H9 (cell line): ENCODE data around the gene OR5AC2. TPM values are rescaled to one million over a fixed set of nuclear protein-coding genes. Genes with fewer than 3 reads are reported as not detected.

Experiments
- DNase-seq: peaks from one replicate; pipeline ENCODE4 v3.0.0-alpha.2; 2017
- H2AFZ ChIP-seq: one replicate; pipeline ENCODE4 v1.6.1; 2013; ENCODE audit warnings: mild to moderate bottlenecking, low read length, control low read depth, moderate library complexity
- H2AK5ac ChIP-seq: 2 replicates; pipeline ENCODE4 v1.6.1; 2013; ENCODE audit warnings: low read length, control low read depth, mixed read lengths; ENCODE audit not compliant: insufficient read length
- H2BK120ac ChIP-seq: one replicate; pipeline ENCODE4 v1.6.1; 2013; ENCODE audit warnings: low read depth, mild to moderate bottlenecking, low read length, control low read depth, inconsistent platforms; ENCODE audit not compliant: poor library complexity, severe bottlenecking
- H2BK12ac ChIP-seq: 2 replicates; pipeline ENCODE4 v1.6.1; 2013; ENCODE audit warnings: low read length, control low read depth, mixed read lengths, low read depth; ENCODE audit not compliant: insufficient read length
- H2BK15ac ChIP-seq: 2 replicates; pipeline ENCODE4 v1.6.1; 2013; ENCODE audit warnings: low read depth, low read length, control low read depth
- H2BK20ac ChIP-seq: one replicate; pipeline ENCODE4 v1.6.1; 2013; ENCODE audit warnings: low read depth, mild to moderate bottlenecking, low read length, control low read depth, inconsistent platforms; ENCODE audit not compliant: poor library complexity, severe bottlenecking
- H2BK5ac ChIP-seq: 2 replicates; pipeline ENCODE4 v1.6.1; 2013; ENCODE audit warnings: low read length, control low read depth, mixed read lengths; ENCODE audit not compliant: insufficient read length
- H3K14ac ChIP-seq: 2 replicates; pipeline ENCODE4 v1.6.1; 2013; ENCODE audit warnings: low read length, control low read depth; ENCODE audit not compliant: insufficient read depth
- H3K18ac ChIP-seq: 2 replicates; pipeline ENCODE4 v1.6.1; 2013; ENCODE audit warnings: low read depth, mild to moderate bottlenecking, mixed read lengths, low read length, control low read depth; ENCODE audit not compliant: insufficient read length
- H3K23ac ChIP-seq: 2 replicates; pipeline ENCODE4 v1.6.1; 2013; ENCODE audit warnings: low read length, control low read depth, mixed read lengths, low read depth; ENCODE audit not compliant: insufficient read length
- H3K23me2 ChIP-seq: 2 replicates; pipeline ENCODE4 v1.6.1; 2013; ENCODE audit warnings: low read depth, mild to moderate bottlenecking, mixed read lengths, low read length, control low read depth; ENCODE audit not compliant: insufficient read length, poor library complexity, severe bottlenecking
- H3K27ac ChIP-seq: 2 replicates; pipeline ENCODE4 v1.5.1; 2013; ENCODE audit warnings: low read length, control low read depth, mixed read lengths, low read depth; ENCODE audit not compliant: insufficient read length
- H3K27me3 ChIP-seq: 2 replicates; pipeline ENCODE4 v1.6.1; 2013; ENCODE audit warnings: low read length, control low read depth, inconsistent platforms; ENCODE audit not compliant: insufficient read depth
- H3K4ac ChIP-seq: 2 replicates; pipeline ENCODE4 v1.6.1; 2013; ENCODE audit warnings: low read depth, mild to moderate bottlenecking, control low read depth, inconsistent platforms, low read length, moderate library complexity
- H3K4me1 ChIP-seq: 2 replicates; pipeline ENCODE4 v1.6.1; 2013; ENCODE audit warnings: low read length, control low read depth, inconsistent platforms; ENCODE audit not compliant: insufficient read depth
- H3K4me2 ChIP-seq: 2 replicates; pipeline ENCODE4 v1.6.1; 2013; ENCODE audit warnings: low read length, control low read depth, mixed read lengths; ENCODE audit not compliant: insufficient read length, insufficient read depth
- H3K56ac ChIP-seq: 2 replicates; pipeline ENCODE4 v1.6.1; 2013; ENCODE audit warnings: low read depth, mild to moderate bottlenecking, mixed read lengths, low read length, control low read depth; ENCODE audit not compliant: insufficient read length
- H3K79me1 ChIP-seq: 2 replicates; pipeline ENCODE4 v1.6.1; 2013; ENCODE audit warnings: low read depth, mild to moderate bottlenecking, moderate library complexity, low read length, control low read depth, inconsistent platforms; ENCODE audit not compliant: insufficient read depth, poor library complexity, severe bottlenecking
- H3K79me2 ChIP-seq: 2 replicates; pipeline ENCODE4 v1.6.1; 2013; ENCODE audit warnings: low read length, control low read depth, inconsistent platforms; ENCODE audit not compliant: insufficient read depth
- H3K9ac ChIP-seq: 2 replicates; pipeline ENCODE4 v1.6.1; 2013; ENCODE audit warnings: low read length, control low read depth, mixed read lengths; ENCODE audit not compliant: insufficient read length; ENCODE audit errors: extremely low read depth
- H3K9me3 ChIP-seq: one replicate; pipeline ENCODE4 v1.6.1; 2013; ENCODE audit warnings: low read depth, low read length, inconsistent platforms; ENCODE audit not compliant: control insufficient read depth
- H3T11ph ChIP-seq: one replicate; pipeline ENCODE4 v1.6.1; 2013; ENCODE audit warnings: mild to moderate bottlenecking, low read length, control low read depth, inconsistent platforms
- H4K20me1 ChIP-seq: one replicate; pipeline ENCODE4 v1.6.1; 2013; ENCODE audit not compliant: control insufficient read depth, insufficient read length, insufficient read depth
- H4K5ac ChIP-seq: 2 replicates; pipeline ENCODE4 v1.6.1; 2013; ENCODE audit warnings: low read depth, mild to moderate bottlenecking, mixed read lengths, low read length, control low read depth; ENCODE audit not compliant: insufficient read length
- H4K8ac ChIP-seq: replicated peaks from 2 replicates; pipeline ENCODE4 v1.6.1; 2013; ENCODE audit warnings: low read length, control low read depth, mixed read lengths, low read depth; ENCODE audit not compliant: insufficient read length
- H4K91ac ChIP-seq: 2 replicates; pipeline ENCODE4 v1.6.1; 2013; ENCODE audit warnings: low read depth, mild to moderate bottlenecking, moderate library complexity, mixed read lengths, low read length, control low read depth; ENCODE audit not compliant: insufficient read length
- H3K27ac Mint-ChIP-seq, 3 experiments: 2 replicates in 2 of 3; 3 replicates in 1 of 3; pipeline ENCODE4 v1.8.0; 2020 to 2021; ENCODE audit warnings: mixed read lengths in 3 of 3, mild to moderate bottlenecking in 1 of 3, moderate library complexity in 1 of 3
- H3K27me3 Mint-ChIP-seq: 2 replicates; pipeline ENCODE4 v1.8.0; 2021; ENCODE audit warnings: low read depth, mild to moderate bottlenecking, moderate library complexity, mixed read lengths
- H3K36me3 Mint-ChIP-seq, 3 experiments: 2 replicates in 2 of 3; 3 replicates in 1 of 3; pipeline ENCODE4 v1.8.0; 2020 to 2021; ENCODE audit warnings: low read depth in 3 of 3, mixed read lengths in 3 of 3; ENCODE audit not compliant: insufficient read depth in 1 of 3
- H3K4me1 Mint-ChIP-seq, 2 experiments: 2 replicates each; pipeline ENCODE4 v1.8.0; 2020; ENCODE audit warnings: mixed read lengths in 2 of 2
- H3K4me3 Mint-ChIP-seq, 2 experiments: 2 replicates in 1 of 2; 3 replicates in 1 of 2; pipeline ENCODE4 v1.8.0; 2020 to 2021; ENCODE audit warnings: mild to moderate bottlenecking in 2 of 2, mixed read lengths in 2 of 2, moderate library complexity in 1 of 2
- H3K9me3 Mint-ChIP-seq, 2 experiments: 2 replicates in 1 of 2; 3 replicates in 1 of 2; pipeline ENCODE4 v1.8.0; 2020; ENCODE audit warnings: mild to moderate bottlenecking in 2 of 2, mixed read lengths in 2 of 2, moderate library complexity in 1 of 2
- WGBS: extraction: QIAGEN DNeasy Blood & Tissue Kit; methylation state at CpG from one replicate; pipeline ENCODE4 v1.1.7; 2013; ENCODE audit warnings: missing lambda C conversion rate, low lambda C conversion rate, mixed read lengths; ENCODE audit not compliant: insufficient read length; ENCODE audit errors: extremely low coverage; 5-methylcytosine and 5-hydroxymethylcytosine counted together
- total RNA-seq: library from RNA; stranded (reverse); gene quantifications from 2 replicates; pipeline ENCODE4 v1.2.1, GENCODE V29; 2021
- TF ChIP-seq, protein P1 (sequence below): fragments of 200-600 bp; sonication (generic); conservative IDR thresholded peaks from 3 replicates; pipeline ENCODE4 v1.8.0; 2021; ENCODE audit warnings: antibody characterized with exemption, mild to moderate bottlenecking

The OR5AC2 gene
- total RNA-seq, 1 experiment from 2014 or later: not detected

DNA sequence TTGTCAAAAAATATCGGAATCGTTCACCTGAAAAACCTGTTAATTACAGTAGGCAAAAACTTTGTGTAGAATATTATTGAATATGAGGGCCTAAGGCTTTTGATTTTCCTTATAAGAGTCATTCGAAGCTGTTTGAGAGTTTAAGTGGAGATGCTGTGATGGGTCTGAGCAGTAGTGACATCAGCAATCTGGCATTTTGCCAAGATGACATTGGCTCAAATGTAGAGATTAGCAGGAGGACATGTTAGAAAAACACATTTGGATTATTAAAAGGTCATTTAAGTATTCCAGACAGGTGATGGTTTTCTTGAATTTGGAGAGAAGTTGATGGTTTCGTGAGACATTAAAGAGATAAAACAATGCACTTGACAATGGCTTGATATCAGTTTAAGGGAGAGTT is 12.9 kb downstream of the OR5AC2 start:
- H3K23ac ChIP-seq: no peak overlapping the region
- no peak overlapping the region for H3K9ac ChIP-seq
- no peaks in the 10 kb centered on the region for H3K79me2 ChIP-seq
- H2BK120ac ChIP-seq: no peak overlapping the region
- no CpG with 5 or more reads among the region's 4 CpGs for WGBS
- no peak overlapping the region for H2BK15ac ChIP-seq
- no peak overlapping the region for H2BK12ac ChIP-seq
- H3K18ac ChIP-seq: no peak overlapping the region
- H3T11ph ChIP-seq: no peak overlapping the region
- no peaks in the 10 kb centered on the region for H3K27me3 ChIP-seq
- no peaks in the 10 kb centered on the region for H4K20me1 ChIP-seq
- no peak overlapping the region for H3K4me2 ChIP-seq
- H2BK20ac ChIP-seq: no peak overlapping the region
- no peaks in the 10 kb centered on the region for H3K9me3 ChIP-seq
- no peaks in the 10 kb centered on the region for H3K79me1 ChIP-seq
- no peaks in the 10 kb centered on the region for H3K9me3 Mint-ChIP-seq
- H3K4me1 Mint-ChIP-seq: 0 out of 4 replicates have a peak, but pooled peaks cover 0 to 2% of the 10 kb centered on the region in 2 experiments
- no peak overlapping the region for H4K5ac ChIP-seq
- no peak overlapping the region for H3K27ac ChIP-seq
- H3K4me3 Mint-ChIP-seq: no peak overlapping the region
- H2BK5ac ChIP-seq: no peak overlapping the region
- no peak overlapping the region for H3K4ac ChIP-seq
- no peaks in the 10 kb centered on the region; a peak in 1 of 7 replicates for H3K36me3 Mint-ChIP-seq
- no peak overlapping the region for H4K8ac ChIP-seq
- no peaks in the 10 kb centered on the region for H3K4me1 ChIP-seq
- no peak overlapping the region for H2AFZ ChIP-seq
- no peaks in the 10 kb centered on the region for H3K27me3 Mint-ChIP-seq
- no peak overlapping the region for H4K91ac ChIP-seq
- DNase-seq: no peak
- no peak overlapping the region for H3K27ac Mint-ChIP-seq
- TF ChIP-seq, protein P1, sequence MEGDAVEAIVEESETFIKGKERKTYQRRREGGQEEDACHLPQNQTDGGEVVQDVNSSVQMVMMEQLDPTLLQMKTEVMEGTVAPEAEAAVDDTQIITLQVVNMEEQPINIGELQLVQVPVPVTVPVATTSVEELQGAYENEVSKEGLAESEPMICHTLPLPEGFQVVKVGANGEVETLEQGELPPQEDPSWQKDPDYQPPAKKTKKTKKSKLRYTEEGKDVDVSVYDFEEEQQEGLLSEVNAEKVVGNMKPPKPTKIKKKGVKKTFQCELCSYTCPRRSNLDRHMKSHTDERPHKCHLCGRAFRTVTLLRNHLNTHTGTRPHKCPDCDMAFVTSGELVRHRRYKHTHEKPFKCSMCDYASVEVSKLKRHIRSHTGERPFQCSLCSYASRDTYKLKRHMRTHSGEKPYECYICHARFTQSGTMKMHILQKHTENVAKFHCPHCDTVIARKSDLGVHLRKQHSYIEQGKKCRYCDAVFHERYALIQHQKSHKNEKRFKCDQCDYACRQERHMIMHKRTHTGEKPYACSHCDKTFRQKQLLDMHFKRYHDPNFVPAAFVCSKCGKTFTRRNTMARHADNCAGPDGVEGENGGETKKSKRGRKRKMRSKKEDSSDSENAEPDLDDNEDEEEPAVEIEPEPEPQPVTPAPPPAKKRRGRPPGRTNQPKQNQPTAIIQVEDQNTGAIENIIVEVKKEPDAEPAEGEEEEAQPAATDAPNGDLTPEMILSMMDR: no peak
- H3K23me2 ChIP-seq: no peaks in the 10 kb centered on the region
- H3K56ac ChIP-seq: no peak overlapping the region
- H3K14ac ChIP-seq: no peak overlapping the region
- no peak overlapping the region for H2AK5ac ChIP-seq
